GM10266 (cell line): Measurements from ENCODE around the gene ANP32A.
A peak's percentile ranks its signal among the peaks of the same experiment; 100 is the strongest.

ENCODE experiments used
- DNase-seq: peaks from one replicate; pipeline ENCODE4 v3.0.0; 2012; ENCODE audit errors: extremely low spot score
- CTCF ChIP-seq: IDR thresholded peaks from 2 replicates; pipeline ENCODE4 v1.5.1; 2012; ENCODE audit warnings: mild to moderate bottlenecking, low read depth; ENCODE audit not compliant: control insufficient read depth, insufficient read depth; ENCODE audit errors: missing control alignments

Gene ANP32A

GRCh38 chr15:68806220-68807060 lies 14.3 kb downstream of the ANP32A start:
- TF ChIP-seq CTCF = no peak
- no peak for DNase-seq

GRCh38 chr15:68802373-68802772 lies 18.3 kb downstream of the ANP32A start:
- TF ChIP-seq CTCF = no peak
- no peak for DNase-seq

- DNase-seq = no peak
- no peak for TF ChIP-seq CTCF
Measured at GRCh38 chr15:68801572-68802148, 19.0 kb downstream of the ANP32A start.

GRCh38 chr15:68800875-68801274 lies 19.8 kb downstream of the ANP32A start:
- no peak for DNase-seq
- TF ChIP-seq CTCF = no peak

GRCh38 chr15:68798346-68799094 lies 22.2 kb downstream of the ANP32A start:
- TF ChIP-seq CTCF = no peak
- no peak for DNase-seq

- TF ChIP-seq CTCF = no peak
Measured at GRCh38 chr15:68797599-68798345, 22.9 kb downstream of the ANP32A start.

More at GRCh38 chr15:68797599-68798345, 22.9 kb downstream of the ANP32A start:
- peak; percentile 30 for DNase-seq
